Activated T-helper 9 cell treated with anti-CD3 and anti-CD28 coated beads, Interleukin-2, amount 50 U/mL, for 16 hours (primary cell): ENCODE data around the gene DTD1.

Experiments
- DNase-seq: peaks from one replicate; pipeline ENCODE4 v3.0.0-alpha.2; 2020; ENCODE audit warnings: low read depth

Gene DTD1

GRCh38 chr20:18615020-18615650, 27.3 kb downstream of the DTD1 start:
- DNase-seq = no peak

DNA sequence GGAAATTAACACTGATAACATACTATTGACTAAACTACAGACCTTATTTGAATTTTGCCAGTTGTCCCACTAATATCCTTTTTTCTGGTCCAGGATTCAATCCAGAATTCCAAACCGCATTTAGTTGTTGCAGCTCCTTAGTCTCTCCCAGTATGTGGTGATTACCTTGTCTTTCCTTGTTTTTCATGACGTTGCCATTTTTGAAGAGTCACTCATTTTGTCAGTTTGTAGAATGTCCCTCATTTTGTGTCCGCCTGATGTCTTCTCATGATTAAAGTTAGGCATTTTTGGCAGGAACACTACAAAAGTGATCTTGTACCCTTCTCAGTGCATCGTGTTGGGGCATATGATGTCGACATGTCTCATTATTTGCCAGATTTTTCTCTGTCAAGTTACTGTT, 33.1 kb downstream of the DTD1 start:
- DNase-seq = no peak

DNA sequence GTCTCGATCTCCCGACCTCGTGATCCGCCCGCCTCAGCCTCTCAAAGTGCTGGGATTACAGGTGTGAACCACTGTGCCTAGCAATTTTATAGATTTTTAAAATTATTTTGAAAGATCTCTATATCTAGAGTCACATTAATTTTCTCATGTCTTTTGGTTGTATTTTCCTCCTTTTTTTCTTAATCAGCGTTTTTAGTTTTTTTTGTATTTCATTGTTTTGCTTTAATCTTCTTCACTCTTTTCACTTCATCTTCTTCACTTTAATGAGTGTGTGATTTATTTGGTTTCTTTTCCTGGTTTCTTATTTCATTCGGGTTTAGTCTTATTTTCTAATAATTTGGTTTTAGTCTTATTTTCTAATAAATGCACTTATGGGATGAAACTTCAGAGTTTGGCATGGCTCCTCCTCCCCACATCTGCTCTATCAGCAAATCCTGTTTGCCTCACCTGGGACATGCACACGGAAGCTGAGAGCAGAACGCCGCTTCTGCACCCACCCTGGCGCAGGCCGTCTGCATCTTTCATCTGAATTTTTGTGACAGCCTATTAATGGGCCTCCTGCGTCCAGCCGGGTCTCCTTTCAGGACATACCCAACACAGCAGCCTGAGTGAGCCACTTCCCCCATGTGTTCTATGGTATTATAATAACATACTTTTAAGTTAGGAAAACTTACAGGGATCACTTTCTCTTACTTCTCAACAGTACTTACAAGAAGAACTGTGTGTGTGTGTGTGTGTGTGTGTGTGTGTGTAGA, 35.5 kb downstream of the DTD1 start:
- DNase-seq = no peak

- DNase-seq = no peak
Measured at GRCh38 chr20:18624948-18625347, 37.1 kb downstream of the DTD1 start.

DNA sequence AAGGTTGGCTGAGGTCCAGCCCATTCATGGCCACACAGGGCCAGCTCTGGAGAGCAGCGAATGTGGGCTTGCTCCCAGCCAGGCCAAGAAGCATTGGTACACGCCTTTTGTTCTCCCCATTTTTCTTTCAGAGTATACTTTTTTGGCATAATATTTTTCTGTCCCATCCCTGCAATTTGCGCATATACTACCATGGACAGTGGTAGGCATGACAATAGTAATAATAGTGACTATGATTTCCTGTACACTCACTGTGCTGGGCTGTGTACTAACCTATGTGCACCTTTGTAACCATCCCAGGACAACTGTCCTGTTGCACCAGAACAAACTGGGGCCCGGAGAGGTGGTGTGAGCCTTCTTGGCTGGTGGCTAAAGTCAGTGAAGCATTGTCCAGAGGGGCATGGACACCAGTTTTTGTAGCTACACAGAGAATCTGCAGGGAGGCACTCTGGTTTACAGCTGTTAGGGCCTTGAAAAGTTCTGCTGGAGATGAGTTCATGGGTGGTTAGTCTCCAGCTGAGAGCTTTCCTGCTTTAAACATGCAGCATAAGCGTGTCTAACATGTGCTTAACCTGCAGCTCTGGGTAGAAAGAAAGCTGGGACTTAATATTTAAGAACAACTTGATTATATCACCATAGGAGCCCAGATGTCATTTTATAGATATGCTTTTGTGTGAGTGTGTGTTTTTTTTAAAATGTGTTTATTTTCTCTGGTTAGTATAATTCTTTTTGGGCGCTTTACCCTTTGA, 38.2 kb downstream of the DTD1 start:
- DNase-seq = no peak

- no peak for DNase-seq
Measured at GRCh38 chr20:18628330-18628920, 40.6 kb downstream of the DTD1 start.

DNA sequence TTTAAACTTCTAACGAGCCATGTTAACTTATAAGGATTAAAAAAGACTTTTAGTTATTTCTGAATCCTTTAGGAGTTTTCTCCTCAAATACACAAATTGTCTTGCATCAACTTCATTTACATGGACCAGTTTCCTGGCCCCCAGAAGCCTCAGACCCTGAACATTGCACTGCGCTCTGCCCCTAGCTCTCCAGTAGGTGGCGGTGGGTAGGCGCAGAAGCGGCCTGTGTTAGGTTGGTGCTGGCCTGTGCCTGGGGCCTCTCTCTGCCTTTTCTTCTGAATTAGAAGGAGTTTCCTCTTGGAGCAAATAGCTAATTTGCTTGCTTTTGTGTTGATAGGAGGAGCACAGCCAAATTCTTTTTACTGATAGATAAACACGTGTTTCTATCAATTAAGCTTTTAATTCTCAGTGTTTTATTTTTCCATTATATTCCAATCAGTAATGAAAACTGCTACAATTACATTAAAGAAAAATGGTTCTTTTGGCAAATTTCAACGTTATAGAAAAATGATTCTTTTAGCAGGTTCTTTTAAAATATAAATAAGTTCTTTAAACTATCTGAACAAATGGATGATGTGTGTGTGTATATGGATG, 44.4 kb downstream of the DTD1 start:
- peak; percentile 16 for DNase-seq

DNA sequence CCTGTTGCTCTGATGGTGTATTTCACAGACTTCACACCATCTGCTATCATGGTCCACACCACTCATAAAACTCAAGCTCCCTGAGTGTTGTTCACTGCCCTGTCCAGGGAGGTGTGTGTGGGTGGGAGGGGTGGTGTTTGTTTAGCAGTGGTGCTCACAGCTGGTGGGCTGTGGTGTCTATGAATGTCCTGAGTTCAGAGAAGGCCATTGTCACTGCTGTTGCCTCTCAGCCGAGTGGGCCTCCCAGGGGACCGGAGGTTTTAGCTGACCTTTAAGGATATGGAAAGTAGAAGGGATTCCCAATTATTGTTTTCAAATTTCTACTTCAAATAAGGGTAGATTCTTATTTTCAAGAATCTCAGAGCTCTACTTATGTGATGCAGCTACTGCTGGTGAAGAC, 45.6 kb downstream of the DTD1 start:
- DNase-seq = no peak

- no peak for DNase-seq
Measured at GRCh38 chr20:18634501-18634900, 46.6 kb downstream of the DTD1 start.

DNA sequence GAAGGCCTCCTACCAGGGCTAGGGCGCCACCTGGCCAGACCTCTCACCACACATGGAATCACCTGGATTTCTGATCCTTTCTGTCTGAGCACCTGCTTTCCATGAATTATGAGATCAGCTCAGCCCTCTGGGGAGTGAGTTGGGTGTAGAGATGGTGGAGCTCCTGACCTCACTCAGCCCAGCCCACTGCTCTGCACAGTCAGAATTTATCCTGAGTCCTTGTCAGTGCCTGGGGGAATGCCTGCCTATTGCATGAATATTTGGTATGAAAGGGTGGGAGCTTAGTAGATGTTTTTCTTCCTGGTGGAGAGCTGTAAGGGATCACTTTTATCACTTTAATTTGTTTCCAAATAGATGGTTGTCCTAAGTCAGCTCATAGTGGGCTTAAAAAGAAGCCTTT, 47.5 kb downstream of the DTD1 start:
- DNase-seq = no peak

DNA sequence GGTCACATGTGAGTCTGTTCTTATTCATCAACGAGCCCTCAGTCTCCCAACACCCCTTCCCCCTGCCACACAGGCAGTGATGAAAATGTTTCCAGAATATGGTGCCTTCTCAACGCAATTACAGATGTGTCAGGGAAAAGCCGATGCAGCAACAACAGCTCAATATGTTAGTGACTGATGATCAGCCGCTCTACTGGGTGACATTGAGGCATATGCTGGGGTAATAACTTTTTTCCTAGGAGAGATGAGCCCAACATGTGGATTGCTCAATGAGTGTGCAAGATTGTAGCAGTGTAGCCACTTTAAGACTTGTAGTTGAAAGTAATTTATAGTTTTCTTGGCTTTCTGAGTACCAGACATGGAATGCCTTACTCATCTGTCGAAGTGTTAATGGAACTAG, 49.4 kb downstream of the DTD1 start:
- no peak for DNase-seq

GRCh38 chr20:18638768-18639167, 50.9 kb downstream of the DTD1 start:
- no peak for DNase-seq

DNA sequence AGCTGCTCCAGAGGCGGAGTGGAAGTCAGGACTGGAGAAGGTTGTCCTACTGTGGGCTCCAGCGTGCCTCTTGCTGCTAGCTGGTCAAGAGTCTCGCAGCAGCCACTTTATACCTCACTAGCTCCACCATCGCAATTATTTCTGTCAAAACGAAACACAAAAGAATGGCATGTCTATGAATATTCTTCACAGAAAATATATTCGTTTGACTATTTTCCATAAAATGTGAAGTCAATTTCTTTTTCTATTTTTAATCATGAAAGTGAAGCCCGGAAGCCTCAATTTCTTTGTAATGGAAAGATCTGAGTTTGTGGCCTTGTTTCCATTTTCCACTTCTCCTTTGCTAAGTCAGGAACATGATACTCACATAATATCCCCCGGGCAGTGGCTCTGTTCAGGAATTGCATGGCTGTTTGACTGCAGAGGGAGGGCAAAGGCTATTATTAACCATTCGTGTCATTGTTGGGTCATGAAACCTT, 51.7 kb downstream of the DTD1 start:
- DNase-seq = no peak

DNA sequence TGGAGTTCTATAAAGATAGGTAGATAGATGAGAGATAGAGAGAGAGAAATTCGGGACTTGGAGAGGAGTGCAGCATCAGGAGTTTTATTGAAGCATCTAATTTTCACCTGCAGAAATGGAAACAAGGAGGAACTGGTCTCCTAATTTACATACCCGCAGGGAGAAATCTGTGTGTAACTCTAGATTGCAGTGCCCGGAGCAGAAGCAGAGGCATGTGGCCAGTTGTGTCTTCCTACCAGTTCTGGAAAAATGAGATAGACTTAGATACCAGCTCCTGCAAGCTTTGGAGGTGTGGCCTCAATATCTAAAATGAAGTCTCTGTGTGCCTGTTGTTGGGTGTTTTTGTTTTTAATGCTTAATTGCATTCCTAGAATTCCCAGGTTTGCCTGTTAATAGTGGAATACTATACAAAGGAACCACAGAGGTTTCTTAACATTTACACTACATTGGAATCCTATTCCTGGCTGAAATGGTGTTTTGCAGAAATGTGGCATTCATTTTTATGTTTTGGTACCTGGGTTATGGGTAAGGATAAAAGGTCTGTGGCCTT, 57.4 kb downstream of the DTD1 start:
- DNase-seq = no peak

GRCh38 chr20:18645851-18646250, 58.0 kb downstream of the DTD1 start:
- DNase-seq = no peak

DNA sequence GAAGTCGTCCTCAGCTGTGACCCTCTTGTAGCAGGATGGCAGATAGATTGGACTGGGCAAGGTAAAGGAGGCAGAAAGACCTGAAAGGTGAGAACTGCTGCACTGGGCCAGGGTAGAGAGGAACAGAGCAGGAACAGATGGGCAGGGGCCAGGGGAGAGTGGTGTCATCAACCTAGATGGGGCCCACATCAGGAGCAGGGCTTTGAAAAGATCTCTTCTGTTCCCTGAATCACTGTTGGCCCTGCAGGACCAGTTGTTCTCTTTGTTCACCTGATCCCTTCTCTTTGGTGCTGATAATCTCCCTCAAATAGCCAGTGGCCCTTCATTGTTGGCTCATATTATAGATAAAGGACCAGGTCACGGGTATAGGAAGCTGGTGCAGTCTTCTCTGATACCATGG, 59.9 kb downstream of the DTD1 start:
- DNase-seq = no peak

DNA sequence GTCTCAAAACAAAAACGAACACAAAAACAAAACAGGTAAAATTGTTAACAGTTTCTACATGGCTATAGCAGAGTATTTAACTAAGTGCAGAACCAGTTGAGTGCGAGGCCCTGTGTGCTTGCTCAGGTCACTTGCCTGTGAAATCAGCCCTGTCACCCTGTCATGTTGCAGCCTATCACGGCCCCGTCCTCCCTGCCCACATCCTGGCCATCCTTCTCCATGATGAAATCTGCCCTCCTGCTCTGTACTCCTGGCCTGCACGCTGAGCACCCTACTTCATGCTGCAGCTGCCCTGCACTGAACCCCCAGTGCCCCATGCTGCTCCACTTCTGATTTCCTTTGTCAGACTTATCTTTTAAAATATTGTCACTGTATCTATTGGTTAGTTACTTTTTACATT, 62.4 kb downstream of the DTD1 start:
- no peak for DNase-seq

DNA sequence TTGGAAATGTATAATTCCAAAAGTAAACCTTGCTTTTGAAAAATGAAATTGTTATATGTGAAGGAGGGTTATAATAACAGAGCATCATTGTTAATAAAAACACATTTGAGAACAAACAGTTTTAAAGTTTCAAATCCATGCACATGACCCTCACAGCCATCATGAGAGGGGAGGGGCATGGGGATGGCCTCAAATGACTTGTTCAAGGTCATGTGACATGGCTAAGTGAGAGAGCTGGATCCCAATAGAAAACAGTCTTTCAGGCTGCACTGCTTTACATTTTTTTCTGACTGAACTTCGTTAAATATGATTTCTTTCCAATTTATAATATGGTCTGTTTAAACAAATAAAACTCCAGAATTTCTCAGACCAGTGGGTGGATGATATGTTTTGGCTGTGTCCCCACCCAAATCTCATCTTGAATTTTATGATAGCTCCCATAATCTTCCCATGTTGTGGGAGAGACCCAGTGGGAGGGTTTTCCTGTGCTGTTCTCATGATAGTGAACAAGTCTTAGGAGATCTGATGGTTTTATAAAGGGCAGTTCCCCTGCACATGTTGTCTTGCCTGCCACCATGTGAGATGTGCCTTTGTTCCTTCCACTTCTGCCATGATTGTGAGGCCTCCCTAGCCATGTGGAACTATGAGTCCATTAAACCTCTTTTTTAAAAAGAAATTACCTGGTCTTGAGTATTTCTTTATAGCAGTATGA, 66.0 kb downstream of the DTD1 start:
- no peak for DNase-seq

GRCh38 chr20:18654448-18654773, 66.6 kb downstream of the DTD1 start:
- no peak for DNase-seq

- DNase-seq = no peak
Measured at GRCh38 chr20:18657575-18657974, 69.7 kb downstream of the DTD1 start.

GRCh38 chr20:18662279-18663040, 74.6 kb downstream of the DTD1 start:
- DNase-seq = no peak
